Stimulated activated CD8-positive, alpha-beta memory T cell treated with anti-CD3 and anti-CD28 coated beads, Interleukin-7, amount 100 ng/mL, for 1 hour (primary cell): ENCODE measurements around the gene PIP5K1A.
"Not testable (repeated sequence)": the region's sequence is repeated elsewhere in the genome, so short reads cannot be mapped to it uniquely, and the experiment has no call there.

Source experiments
- DNase-seq, 2 donors: peaks; one replicate each; pipeline ENCODE4 v3.0.0-alpha.2; 2020; ENCODE audit warnings: low read depth in 2 of 2

The PIP5K1A gene

DNA sequence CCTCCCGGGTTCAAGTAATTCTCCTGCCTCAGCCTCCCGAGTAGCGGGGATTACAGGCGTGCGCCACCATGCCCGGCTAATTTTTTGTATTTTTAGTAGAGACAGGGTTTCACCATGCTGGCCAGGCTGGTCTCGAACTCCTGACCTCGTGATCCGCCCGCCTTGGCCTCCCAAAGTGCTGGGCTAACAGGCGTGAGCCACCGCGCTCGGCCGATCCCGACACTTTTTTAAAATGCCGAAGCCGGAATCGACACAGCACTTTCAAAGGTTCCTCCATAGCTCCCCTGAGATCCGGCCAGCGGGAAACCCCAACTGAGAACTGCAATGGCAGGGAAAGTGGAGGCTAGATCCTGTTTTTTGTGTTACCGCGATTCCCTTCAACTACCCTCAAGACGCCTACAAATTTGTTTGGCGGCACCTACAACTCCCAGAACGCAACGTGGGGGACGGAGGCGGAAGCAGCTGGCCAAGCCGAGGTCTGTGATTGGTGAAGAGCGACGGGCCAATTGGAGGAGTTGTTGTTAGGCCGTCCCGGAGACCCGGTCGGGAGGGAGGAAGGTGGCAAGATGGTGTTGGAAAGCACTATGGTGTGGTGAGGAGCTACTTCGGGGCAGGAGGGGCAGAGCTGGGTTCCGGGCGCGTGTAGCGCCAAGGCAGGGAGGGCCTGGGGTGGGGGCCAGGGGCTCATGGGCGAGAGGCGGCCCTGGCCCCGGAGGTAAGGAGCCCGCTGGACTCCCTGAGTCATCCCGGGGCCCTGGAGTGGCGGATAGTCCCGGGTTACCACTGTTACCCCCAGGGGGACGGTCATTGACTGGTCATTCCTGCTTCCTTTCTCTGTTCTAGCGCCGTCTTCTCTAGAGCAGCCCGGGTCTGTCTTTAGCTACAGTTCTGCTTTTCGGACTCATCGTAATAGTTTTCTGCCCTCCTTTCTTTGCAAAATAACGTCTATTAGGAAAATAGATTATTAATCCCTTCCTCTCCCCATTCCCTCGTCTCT, 56.2 kb downstream of the PIP5K1A start, which contains the start of gene PSMD4:
Gene PSMD4 (plus strand): TSS at position 518 of the 997 bp plus-strand sequence. CDS start 49 bp downstream, at position 567.
- DNase-seq, result peak; percentile 83

DNA sequence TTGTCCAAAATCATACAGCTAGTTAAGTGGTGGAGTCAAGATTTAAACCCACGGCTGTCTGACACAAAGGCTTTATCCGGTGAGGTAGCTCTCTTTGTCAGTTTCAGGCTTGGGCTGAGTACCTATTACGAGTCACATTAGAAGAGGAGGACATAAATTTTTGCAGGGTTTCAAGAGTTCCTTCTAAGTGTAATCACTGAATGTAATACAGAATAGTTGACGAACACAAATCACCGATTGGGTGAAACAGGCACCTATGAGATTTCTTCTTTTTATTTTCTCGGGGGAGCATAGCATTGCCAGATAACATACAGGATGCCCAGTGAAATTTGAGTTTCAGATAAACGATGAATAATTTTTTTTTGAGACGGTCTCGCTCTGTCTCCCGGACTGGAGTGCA, 57.0 kb downstream of the PIP5K1A start:
- no peak for DNase-seq

DNA sequence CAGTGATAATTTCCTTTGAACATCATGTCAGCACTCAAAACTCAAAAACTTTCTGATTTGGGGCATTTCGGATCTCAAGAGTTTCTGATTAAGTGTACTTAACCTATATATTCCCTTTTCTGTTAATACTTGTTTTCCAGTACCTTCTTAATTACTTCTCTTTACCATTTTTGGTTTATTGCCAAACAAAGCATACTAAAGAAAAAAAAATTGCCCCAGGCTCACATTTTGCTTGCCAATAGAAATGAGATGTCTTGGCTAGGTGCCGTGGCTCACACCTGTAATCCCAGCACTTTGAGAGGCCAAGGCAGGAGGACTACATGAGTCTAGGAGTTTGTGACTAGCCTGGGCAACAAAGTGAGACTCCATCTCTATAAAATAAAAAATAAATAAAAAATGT, 61.0 kb downstream of the PIP5K1A start:
- DNase-seq, result no peak

DNA sequence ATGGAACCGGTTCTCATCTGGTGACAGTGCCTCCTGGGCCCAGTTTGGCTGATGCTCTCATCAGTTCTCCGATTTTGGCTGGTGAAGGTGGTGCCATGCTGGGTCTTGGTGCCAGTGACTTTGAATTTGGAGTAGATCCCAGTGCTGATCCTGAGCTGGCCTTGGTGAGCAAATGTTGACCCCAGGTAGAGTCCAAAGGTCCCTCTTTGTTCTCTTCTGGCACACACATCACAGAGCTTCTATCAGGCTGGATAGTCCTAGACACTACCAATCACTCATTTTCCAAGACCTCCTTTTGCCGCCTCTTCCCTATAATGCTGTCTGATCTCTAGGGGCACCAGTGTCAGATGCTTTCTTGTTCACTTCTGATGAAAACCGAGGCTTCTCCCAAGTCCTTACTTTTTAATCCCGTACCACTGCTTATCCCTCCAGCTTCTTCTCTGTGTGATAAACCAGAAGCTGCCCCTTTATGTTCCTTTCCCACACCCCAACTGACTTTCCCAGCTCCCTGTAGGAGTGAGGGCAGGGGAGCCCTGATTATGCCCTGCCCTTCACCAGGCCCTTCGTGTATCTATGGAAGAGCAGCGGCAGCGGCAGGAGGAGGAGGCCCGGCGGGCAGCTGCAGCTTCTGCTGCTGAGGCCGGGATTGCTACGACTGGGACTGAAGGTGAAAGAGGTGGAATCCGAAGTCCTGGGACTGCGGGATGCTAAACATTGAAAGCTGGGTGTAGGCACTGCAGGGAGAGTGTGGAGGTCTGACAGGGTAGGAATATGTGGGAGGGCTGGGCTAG, 67.3 kb downstream of the PIP5K1A start:
- DNase-seq, result no peak

DNA sequence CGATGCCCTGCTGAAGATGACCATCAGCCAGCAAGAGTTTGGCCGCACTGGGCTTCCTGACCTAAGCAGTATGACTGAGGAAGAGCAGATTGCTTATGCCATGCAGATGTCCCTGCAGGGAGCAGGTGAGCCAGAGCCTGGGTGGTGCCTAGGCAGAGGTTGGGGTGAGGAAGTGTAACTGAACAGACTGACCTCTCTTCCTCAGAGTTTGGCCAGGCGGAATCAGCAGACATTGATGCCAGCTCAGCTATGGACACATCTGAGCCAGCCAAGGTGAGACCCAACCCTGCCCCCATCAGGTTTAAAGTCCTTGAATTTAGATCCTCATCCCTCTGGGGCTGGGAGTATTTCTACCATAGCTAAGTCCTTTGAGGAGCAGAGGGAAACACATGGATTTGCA, 68.0 kb downstream of the PIP5K1A start:
- no peak for DNase-seq

DNA sequence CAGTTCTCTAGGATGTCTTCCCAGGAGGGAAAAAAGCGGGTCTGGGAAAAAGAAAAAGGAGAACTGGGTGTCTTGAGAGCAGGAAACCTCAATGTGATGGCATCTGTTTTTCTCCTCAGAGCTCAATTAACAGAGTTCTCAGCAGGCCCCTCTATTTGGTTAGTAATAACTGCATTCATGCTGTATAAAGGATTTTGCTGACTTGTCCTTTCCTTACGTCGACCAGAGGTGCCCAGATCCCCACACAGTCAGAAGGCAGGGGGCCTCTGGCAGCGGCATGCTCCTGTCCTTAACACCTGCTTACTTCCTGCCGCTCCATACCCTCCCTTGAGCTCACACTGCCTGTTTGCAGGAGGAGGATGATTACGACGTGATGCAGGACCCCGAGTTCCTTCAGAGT, 68.5 kb downstream of the PIP5K1A start:
- no peak for DNase-seq

DNA sequence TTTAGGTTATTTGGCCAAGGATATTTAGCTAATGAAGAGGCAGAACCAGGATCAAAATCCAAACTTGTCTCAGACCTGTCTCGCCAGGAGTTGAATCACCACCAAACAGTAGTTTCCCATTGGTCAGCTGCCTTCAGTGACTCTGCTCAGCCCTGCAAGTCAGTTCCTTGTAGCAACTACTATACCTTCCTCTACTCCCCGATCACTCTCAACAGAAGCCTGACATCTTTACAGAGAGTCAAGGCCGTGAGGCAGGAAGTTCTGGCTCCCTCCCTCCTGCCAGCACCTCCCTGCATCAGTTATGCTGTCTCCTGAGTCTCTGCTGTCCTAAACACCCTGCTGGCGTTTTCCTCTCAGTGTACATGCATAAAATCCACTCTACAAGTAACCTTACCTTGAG, 69.4 kb downstream of the PIP5K1A start:
- DNase-seq, result no peak

DNA sequence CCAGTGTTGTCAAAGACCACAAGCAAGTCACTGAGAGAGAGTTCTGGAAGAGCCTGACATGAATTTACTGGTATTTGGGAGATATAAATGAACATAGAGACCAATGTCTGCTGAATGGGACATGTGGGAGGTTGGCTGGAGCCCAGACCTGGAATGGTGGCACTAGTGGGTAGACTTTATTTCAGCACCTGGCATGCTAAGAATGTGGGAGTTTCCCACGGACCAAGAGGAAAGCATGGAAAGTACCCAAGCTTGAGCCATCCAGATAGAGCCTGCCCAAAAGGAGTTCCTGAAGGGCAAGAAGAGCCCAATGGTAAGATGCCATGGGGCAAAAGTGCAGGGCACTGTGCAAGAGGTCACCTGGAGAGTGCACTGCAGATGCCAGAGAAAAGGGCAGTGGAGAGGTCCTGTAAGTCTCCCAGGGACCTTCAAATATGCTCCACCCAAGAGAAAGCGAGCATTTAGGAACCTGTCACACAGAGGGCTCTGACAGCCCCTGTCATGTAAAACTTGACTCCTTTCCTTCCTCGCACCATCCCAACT, 75.6 kb downstream of the PIP5K1A start:
- no peak for DNase-seq

DNA sequence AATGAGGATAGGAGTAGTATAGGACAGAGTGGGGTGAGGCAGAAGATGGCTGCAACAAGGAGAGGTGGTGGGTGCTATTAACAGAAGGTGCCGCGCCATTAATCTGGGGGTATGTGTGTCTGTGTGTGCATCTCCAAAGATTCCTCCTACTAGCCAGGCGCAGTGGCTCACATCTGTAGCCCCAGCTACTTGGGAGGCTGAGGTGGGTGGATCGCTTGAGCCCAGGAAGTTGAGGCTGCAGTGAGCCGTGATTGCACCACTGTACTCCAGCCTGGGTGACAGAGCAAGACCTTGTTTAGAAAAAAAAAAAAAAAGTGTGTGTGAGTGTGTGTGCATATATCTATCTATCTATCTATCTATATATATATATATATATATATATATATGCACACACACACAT, 77.0 kb downstream of the PIP5K1A start:
- DNase-seq, result not testable (repeated sequence)

DNA sequence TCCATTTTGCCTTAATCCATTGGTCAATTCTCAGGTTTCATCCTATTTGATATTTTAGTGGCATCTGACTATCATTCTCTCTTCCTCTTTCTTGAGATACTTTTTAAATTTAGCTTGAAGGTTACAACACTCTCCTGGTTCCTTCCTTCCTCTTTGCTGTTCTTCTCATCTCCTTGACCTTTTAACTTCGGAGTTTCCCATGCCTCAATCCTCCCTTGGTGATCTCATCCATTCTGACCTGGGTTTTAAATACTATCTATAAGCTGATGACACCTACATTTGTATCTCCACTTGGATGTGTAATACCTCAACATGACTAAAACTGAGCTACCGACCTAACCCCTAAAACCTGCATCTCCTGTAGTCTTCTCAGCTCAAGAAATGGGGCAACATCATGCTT, 78.9 kb downstream of the PIP5K1A start:
- no peak for DNase-seq

DNA sequence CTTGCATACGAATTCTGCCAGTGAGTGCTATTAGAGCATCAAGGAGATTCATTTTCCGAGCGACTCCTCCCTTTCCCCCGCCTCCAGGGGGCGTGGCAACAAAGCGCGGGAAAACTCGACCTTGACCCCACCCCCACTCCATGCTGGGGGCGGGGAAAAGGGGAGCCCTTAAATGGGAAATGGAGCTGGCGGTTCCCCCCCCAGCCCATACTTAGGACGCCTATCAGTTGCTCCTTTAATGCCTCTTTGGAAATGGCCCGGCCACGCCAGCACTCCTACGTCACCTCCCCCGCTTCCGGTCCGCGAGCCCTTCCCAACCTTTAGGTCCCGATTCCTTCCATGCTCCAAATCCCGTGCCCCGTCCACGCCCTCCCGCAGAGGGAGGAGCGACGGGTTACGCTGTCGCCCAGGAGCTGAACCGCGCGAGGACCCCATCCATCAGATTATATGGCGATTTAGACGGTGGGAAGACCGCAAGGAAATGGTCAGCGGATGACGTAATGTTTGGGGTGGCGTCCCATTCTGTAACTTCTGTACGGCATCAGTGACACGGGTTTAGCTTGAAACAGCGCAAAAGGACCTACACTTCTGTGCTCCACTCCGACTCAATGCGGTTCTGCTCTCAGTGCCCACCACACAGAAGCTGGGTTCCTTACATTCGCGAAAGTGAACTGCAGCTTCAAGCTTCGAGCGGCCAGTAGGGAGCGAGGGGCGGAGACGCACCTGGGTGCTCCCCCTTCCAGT, 83.0 kb downstream of the PIP5K1A start:
- DNase-seq, result peak; percentile 92 to 93

DNA sequence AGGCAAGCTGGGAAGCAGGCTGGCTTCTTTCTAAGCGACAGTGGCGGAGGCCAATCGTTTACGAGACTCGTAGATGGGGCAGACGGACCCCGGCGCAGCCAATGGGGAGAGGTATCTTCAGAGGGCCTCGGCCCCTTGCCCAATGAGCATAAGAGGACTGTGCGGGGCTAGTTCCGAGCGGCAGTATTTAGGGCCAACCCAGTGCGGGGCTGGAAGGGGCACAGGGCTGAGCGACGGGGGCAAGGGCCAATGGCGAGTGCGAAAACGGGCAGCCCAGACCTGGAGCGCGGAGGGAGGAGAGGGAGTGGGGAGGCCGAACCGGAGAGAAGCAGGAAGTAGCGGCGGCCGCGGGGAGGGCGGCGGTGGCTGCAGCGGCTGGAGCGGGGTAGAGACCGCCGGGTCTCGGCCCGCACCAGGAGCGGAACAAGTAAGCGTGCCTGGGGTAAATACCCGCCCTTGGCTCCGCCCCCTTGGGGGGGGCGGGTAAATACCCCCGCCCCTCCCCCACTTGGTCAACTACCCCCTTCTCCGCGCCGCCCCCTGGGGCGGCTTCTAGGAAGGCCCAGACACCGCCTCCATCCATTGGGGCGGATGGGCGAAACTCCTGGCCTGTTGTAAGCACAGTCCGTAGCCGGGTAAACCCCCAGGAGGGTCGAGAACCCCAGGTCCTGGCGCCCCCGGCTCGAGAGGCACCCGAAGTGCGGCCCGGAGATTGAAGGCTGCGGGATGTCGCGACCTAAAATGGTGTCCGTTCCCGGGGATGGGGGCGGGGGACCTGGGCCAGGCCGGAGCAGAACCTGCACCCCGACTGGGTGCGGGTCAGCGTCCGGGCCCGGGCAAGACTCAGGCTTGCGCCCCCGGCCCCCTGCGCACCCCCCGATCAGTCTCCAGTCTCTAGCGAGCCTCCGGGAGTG, 83.9 kb downstream of the PIP5K1A start, which contains the start of gene ZNF687:
Gene ZNF687 (plus strand): TSS at position 331 of the 914 bp plus-strand sequence. CDS start 3,993 bp downstream, outside the sequence.
- peak; percentile 92 to 94 for DNase-seq

DNA sequence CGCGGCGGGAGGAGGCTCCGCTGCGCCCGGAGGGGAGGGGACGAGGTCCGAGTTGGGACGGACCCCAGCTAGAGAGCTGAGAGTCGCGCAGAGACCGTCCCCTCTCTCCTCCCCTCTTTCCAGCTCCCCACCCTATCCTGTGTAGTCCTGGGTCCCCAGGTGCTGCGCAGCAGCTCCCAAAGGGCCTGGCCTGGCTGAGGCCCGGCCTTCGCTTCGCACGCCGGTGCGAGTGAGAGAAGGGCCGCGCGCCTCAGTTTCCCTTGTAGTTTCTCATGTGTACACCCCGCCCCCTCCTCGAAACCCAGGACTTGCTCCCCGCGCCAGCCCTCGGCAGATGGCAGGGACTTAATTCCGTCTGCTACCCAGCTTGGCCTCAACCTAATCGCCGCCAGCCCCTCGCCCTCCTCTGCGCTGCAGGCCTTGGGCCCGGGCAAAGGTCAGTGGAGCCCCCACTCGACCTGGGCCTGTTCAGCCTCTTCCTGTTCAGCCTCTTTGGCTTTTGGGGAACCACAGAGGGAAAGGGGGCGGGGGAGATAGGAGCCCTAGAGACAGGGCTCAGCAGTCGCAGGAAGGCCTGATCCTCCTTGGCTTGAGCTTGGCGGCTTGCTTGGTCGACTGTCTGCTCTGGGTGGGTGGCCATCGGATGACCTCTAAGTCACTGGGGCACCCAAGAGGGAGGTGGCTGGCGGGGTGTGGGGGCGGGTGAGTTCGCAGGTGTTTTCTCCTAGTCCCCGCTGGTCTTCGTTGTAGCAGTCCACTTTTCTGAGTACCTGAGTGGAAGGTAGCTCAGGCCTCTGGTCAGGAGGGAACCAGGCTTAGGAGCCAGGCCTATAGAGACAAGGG, 84.8 kb downstream of the PIP5K1A start:
- no peak for DNase-seq

DNA sequence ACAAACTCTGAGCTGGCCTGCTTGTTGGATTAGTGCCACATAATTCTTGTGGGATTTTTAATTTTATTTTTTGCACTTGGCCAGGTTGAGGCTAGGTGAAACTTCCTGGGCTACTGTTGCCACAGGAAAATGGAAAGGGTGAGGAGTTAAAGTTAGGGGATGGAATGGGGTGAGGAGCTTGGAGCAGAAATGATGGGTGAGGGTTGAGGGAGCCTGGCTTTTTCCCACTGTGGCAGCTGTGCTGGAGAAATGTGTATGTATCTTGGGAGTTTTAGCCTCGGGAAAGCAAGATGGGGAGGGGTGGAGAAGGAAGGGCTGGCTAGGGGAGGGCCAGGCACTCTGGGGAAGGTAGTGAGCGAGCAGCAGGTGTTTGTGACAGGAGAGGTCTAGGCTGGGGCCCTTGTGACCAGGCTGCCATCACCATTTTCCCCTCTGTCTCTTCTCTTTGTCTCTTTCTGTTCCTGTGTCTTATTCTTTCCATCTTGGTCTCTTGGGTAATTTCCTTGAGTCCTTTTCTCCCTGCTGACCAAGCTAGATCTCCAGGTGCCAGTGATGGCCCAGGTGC, 85.7 kb downstream of the PIP5K1A start:
- no peak for DNase-seq

DNA sequence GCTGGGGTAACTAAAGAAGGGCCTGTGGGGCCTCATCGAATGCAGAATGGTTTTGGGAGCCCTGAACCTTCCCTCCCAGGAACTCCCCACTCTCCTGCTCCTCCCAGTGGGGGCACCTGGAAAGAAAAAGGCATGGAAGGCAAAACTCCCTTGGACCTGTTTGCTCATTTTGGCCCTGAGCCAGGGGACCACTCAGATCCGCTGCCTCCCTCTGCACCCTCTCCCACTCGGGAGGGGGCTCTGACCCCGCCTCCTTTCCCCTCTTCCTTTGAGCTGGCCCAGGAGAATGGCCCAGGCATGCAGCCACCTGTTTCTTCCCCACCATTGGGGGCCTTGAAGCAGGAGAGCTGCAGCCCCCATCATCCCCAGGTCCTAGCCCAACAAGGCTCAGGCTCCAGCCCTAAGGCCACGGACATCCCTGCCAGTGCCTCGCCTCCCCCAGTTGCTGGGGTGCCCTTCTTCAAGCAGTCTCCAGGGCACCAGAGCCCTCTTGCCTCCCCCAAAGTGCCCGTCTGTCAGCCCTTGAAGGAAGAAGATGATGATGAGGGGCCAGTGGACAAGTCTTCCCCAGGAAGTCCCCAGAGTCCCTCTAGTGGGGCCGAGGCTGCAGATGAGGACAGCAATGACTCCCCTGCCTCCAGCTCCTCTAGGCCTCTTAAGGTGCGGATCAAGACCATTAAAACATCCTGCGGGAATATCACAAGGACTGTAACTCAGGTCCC, 88.4 kb downstream of the PIP5K1A start:
- no peak for DNase-seq

DNA sequence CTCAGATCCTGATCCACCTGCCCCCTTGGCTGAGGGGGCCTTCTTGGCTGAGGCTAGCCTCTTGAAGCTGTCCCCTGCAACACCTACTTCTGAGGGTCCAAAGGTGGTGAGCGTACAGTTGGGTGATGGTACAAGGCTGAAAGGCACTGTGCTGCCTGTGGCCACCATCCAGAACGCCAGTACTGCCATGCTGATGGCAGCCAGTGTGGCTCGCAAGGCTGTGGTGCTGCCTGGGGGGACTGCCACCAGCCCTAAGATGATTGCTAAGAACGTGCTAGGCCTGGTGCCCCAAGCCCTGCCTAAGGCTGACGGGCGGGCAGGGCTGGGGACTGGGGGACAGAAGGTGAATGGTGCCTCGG, 89.0 kb downstream of the PIP5K1A start:
- no peak for DNase-seq

DNA sequence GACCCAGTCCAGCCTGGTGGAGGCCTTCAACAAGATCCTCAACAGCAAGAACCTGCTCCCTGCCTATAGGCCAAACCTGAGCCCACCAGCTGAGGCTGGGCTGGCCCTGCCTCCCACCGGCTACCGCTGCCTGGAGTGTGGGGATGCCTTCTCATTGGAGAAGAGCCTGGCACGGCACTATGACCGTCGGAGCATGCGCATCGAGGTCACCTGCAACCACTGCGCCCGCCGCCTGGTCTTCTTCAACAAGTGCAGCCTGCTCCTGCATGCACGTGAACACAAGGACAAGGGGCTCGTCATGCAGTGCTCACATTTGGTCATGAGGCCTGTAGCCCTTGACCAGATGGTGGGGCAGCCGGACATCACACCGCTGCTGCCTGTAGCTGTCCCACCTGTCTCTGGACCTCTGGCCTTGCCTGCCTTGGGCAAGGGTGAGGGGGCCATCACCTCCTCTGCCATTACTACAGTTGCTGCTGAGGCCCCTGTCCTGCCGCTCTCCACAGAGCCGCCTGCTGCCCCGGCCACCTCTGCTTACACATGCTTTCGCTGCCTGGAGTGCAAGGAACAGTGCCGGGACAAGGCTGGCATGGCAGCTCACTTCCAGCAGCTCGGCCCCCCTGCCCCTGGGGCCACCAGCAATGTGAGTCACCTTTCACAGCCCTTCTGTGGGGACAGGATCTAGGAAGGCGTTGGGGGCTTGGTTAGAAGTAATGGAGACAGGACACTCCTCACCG, 89.6 kb downstream of the PIP5K1A start:
- DNase-seq, result no peak

DNA sequence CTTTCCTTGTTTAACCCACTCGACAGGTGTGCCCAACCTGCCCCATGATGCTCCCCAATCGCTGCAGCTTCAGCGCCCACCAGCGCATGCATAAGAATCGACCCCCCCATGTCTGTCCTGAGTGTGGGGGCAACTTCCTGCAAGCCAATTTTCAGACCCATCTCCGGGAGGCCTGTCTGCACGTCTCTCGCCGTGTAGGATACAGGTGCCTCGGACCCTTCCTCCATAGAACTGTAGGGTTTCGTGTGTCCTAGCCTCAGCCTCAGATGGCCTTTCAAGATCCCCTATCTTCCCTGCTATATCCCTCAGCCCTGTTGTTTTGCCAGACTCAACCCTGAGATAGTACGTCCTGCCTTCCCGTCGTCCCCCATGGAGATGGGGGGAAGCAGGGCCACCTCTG, 90.2 kb downstream of the PIP5K1A start:
- DNase-seq, result no peak
